H1 (cell line): ENCODE results near the gene SH3RF3. TPM values are rescaled to one million over a fixed set of nuclear protein-coding genes. Genes with fewer than 3 reads are reported as not detected.

Experiments
- CTCF ChIA-PET: fragments of 300-600 bp; sonication (Branson Sonifier 250); formaldehyde crosslinking; loops from one replicate; lab custom pipeline; 2021; ENCODE audit not compliant: partially characterized antibody; lab: Charles Lee
- POLR2A ChIA-PET: fragments of 300-600 bp; sonication (Branson Sonifier 250); formaldehyde crosslinking; loops from one replicate; lab custom pipeline; 2021; ENCODE audit warnings: inconsistent platforms; ENCODE audit not compliant: partially characterized antibody; lab: Charles Lee
- DNase-seq, 2 experiments: peaks; one replicate each; pipeline versions ENCODE4 v3.0.0 to v3.0.0-alpha.2; 2010 to 2022; ENCODE audit warnings: low spot score in 2 of 2, low read depth in 1 of 2, mixed read lengths in 1 of 2
- FAIRE-seq: peaks from 2 replicates; lab custom pipeline; 2011; peaks lifted over from hg19 to GRCh38; lab: Jason Lieb, UNC
- H2AFZ ChIP-seq: 2 replicates; pipeline ENCODE4 v1.8.1; 2012; ENCODE audit warnings: low read length, inconsistent platforms
- H2AK5ac ChIP-seq: 2 replicates; pipeline ENCODE4 v1.6.1; 2013; ENCODE audit warnings: low read depth, low read length
- H2BK120ac ChIP-seq: replicated peaks from 2 replicates; pipeline ENCODE3; 2013; ENCODE audit warnings: low read depth, low read length, inconsistent platforms
- H2BK12ac ChIP-seq: 2 replicates; pipeline ENCODE4 v1.6.1; 2013; ENCODE audit warnings: low read depth, low read length
- H2BK15ac ChIP-seq: 2 replicates; pipeline ENCODE4 v1.6.1; 2013; ENCODE audit warnings: low read length
- H2BK20ac ChIP-seq: 2 replicates; pipeline ENCODE4 v1.6.1; 2013; ENCODE audit warnings: low read length
- H2BK5ac ChIP-seq: 2 replicates; pipeline ENCODE4 v1.6.1; 2013; ENCODE audit warnings: low read depth, low read length
- H3K14ac ChIP-seq: 2 replicates; pipeline ENCODE4 v1.6.1; 2013; ENCODE audit warnings: inconsistent platforms; ENCODE audit not compliant: insufficient read length
- H3K18ac ChIP-seq: 2 replicates; pipeline ENCODE4 v1.6.1; 2013; ENCODE audit warnings: low read length; ENCODE audit errors: extremely low read depth
- H3K23ac ChIP-seq: 2 replicates; pipeline ENCODE4 v1.6.1; 2013; ENCODE audit warnings: inconsistent platforms; ENCODE audit not compliant: insufficient read length
- H3K23me2 ChIP-seq: 2 replicates; pipeline ENCODE4 v1.6.1; 2013; ENCODE audit warnings: low read depth, low read length
- H3K27ac ChIP-seq: 2 replicates; pipeline ENCODE4 v1.6.1; 2011; ENCODE audit warnings: low read depth, low read length, inconsistent platforms
- H3K27me3 ChIP-seq, 4 experiments: replicated peaks in 1 of 4; 1 replicate in 1 of 4; 2 replicates in 3 of 4; pipeline versions ENCODE4 v1.6.1 to v1.8.1; 2011 to 2013; ENCODE audit warnings: low read length in 3 of 4, mild to moderate bottlenecking in 3 of 4, inconsistent platforms in 2 of 4, mixed read lengths in 2 of 4, moderate library complexity in 1 of 4; ENCODE audit not compliant: control insufficient read depth in 3 of 4, insufficient read depth in 3 of 4; ENCODE audit errors: extremely low read depth in 1 of 4
- H3K36me3 ChIP-seq, 4 experiments: 2 replicates each; pipeline versions ENCODE4 v1.6.1 to v1.8.1; 2011 to 2013; ENCODE audit warnings: mild to moderate bottlenecking in 4 of 4, low read length in 3 of 4, moderate library complexity in 2 of 4, control low read depth in 1 of 4, inconsistent platforms in 1 of 4; ENCODE audit not compliant: insufficient read depth in 4 of 4, control insufficient read depth in 2 of 4
- H3K4ac ChIP-seq: replicated peaks from 2 replicates; pipeline ENCODE3; 2013; ENCODE audit warnings: low read length, low read depth, mixed read lengths, inconsistent platforms; ENCODE audit not compliant: insufficient read length
- H3K4me1 ChIP-seq, 4 experiments: replicated peaks in 1 of 4; 1 replicate in 1 of 4; 2 replicates in 3 of 4; pipeline versions ENCODE4 v1.6.1 to v1.8.1; 2011 to 2013; ENCODE audit warnings: low read length in 3 of 4, inconsistent platforms in 2 of 4, mixed read lengths in 1 of 4; ENCODE audit not compliant: insufficient read depth in 4 of 4, control insufficient read depth in 3 of 4
- H3K4me2 ChIP-seq, 2 experiments: 2 replicates each; pipeline versions ENCODE4 v1.6.1 to v1.8.1; 2011 to 2013; ENCODE audit warnings: low read depth in 2 of 2, low read length in 2 of 2, control low read depth in 1 of 2, inconsistent platforms in 1 of 2, mild to moderate bottlenecking in 1 of 2; ENCODE audit not compliant: insufficient read depth in 1 of 2
- H3K4me3 ChIP-seq, 4 experiments: fragments of 200-600, 300-600 bp in 1 of 4; sonication (generic), shearing (Covaris generic), sonication (Bioruptor Twin) in 1 of 4; 2 replicates each; pipeline versions ENCODE4 v1.5.1 to v1.8.1; 2011 to 2016; ENCODE audit warnings: low read length in 4 of 4, low read depth in 3 of 4, control low read depth in 2 of 4, inconsistent platforms in 2 of 4, mild to moderate bottlenecking in 2 of 4, mixed read lengths in 1 of 4, moderate library complexity in 1 of 4; ENCODE audit not compliant: insufficient read depth in 2 of 4; ENCODE audit errors: extremely low read depth in 1 of 4
- H3K56ac ChIP-seq: replicated peaks from 2 replicates; pipeline ENCODE3; 2013; ENCODE audit warnings: low read depth, mild to moderate bottlenecking, mixed read lengths, low read length, inconsistent platforms; ENCODE audit not compliant: insufficient read length
- H3K79me1 ChIP-seq: 2 replicates; pipeline ENCODE4 v1.6.1; 2013; ENCODE audit warnings: low read depth, low read length, control low read depth
- H3K79me2 ChIP-seq, 2 experiments: 2 replicates each; pipeline versions ENCODE4 v1.6.1 to v1.8.1; 2012 to 2013; ENCODE audit warnings: low read length in 2 of 2, mild to moderate bottlenecking in 2 of 2, inconsistent platforms in 1 of 2; ENCODE audit not compliant: insufficient read depth in 2 of 2, control insufficient read depth in 1 of 2
- H3K9ac ChIP-seq, 4 experiments: replicated peaks in 1 of 4; 1 replicate in 1 of 4; 2 replicates in 3 of 4; pipeline versions ENCODE4 v1.6.1 to v1.8.1; 2011 to 2013; ENCODE audit warnings: low read depth in 3 of 4, low read length in 3 of 4, control low read depth in 2 of 4, mild to moderate bottlenecking in 2 of 4, moderate library complexity in 2 of 4, inconsistent platforms in 1 of 4; ENCODE audit errors: extremely low read depth in 1 of 4
- H3K9me3 ChIP-seq, 2 experiments: 2 replicates each; pipeline versions ENCODE4 v1.6.1 to v1.8.1; 2012 to 2013; ENCODE audit warnings: mild to moderate bottlenecking in 2 of 2, moderate library complexity in 2 of 2, control low read depth in 1 of 2, inconsistent platforms in 1 of 2, low read depth in 1 of 2, low read length in 1 of 2, mixed read lengths in 1 of 2; ENCODE audit not compliant: insufficient read depth in 2 of 2
- H4K20me1 ChIP-seq, 2 experiments: replicated peaks in 1 of 2; 2 replicates each; pipeline versions ENCODE3 to v1.8.1; 2011 to 2013; ENCODE audit warnings: inconsistent platforms in 2 of 2, low read length in 2 of 2, mild to moderate bottlenecking in 1 of 2; ENCODE audit not compliant: insufficient read depth in 2 of 2, control insufficient read depth in 1 of 2
- H4K5ac ChIP-seq: 2 replicates; pipeline ENCODE4 v1.6.1; 2013; ENCODE audit warnings: low read length, low read depth, mixed read lengths, inconsistent platforms; ENCODE audit not compliant: insufficient read length
- H4K8ac ChIP-seq: 2 replicates; pipeline ENCODE4 v1.8.0; 2013; ENCODE audit warnings: mild to moderate bottlenecking, moderate library complexity, low read length, inconsistent platforms; ENCODE audit not compliant: insufficient read depth; ENCODE audit errors: extremely low read depth
- H4K91ac ChIP-seq: replicated peaks from 2 replicates; pipeline ENCODE3; 2013; ENCODE audit warnings: low read length, mixed read lengths, inconsistent platforms; ENCODE audit not compliant: insufficient read length
- BCL11A ChIP-seq, 2 experiments: IDR thresholded peaks; one replicate each; pipeline ENCODE4 v1.6.1; 2011; ENCODE audit warnings: low read depth in 2 of 2, low read length in 2 of 2, mild to moderate bottlenecking in 2 of 2
- CEBPB ChIP-seq: IDR thresholded peaks from 2 replicates; pipeline ENCODE4 v1.6.1; 2012; ENCODE audit warnings: low read depth, low read length
- CHD1 ChIP-seq: IDR thresholded peaks from 2 replicates; pipeline ENCODE4 v1.6.1; 2012; ENCODE audit warnings: low read depth, low read length, improper control_type of control experiment
- EP300 ChIP-seq, 2 experiments: IDR thresholded peaks; 1 replicate in 1 of 2; 2 replicates in 1 of 2; pipeline ENCODE4 v1.6.1; 2011 to 2012; ENCODE audit warnings: low read depth in 2 of 2, low read length in 2 of 2, mild to moderate bottlenecking in 2 of 2, borderline replicate concordance in 1 of 2, inconsistent platforms in 1 of 2, moderate library complexity in 1 of 2
- FOSL1 ChIP-seq: IDR thresholded peaks from 2 replicates; pipeline ENCODE4 v1.6.1; 2011; ENCODE audit warnings: mild to moderate bottlenecking, low read depth, low read length, moderate library complexity; ENCODE audit not compliant: insufficient read depth
- GABPA ChIP-seq: IDR thresholded peaks from 2 replicates; pipeline ENCODE4 v1.6.1; 2011; ENCODE audit warnings: mild to moderate bottlenecking, low read length, moderate library complexity, borderline replicate concordance; ENCODE audit not compliant: insufficient read depth
- GTF2F1 ChIP-seq: IDR thresholded peaks from 2 replicates; pipeline ENCODE4 v1.6.1; 2012; ENCODE audit warnings: low read depth, low read length, improper control_type of control experiment, borderline replicate concordance
- JUN ChIP-seq: IDR thresholded peaks from 2 replicates; pipeline ENCODE4 v1.6.1; 2011; ENCODE audit warnings: low read depth, mild to moderate bottlenecking, improper control_type of control experiment, low read length
- NANOG ChIP-seq: IDR thresholded peaks from 2 replicates; pipeline ENCODE4 v1.6.1; 2011; ENCODE audit warnings: low read length, low read depth, mild to moderate bottlenecking, inconsistent platforms; ENCODE audit not compliant: insufficient read depth, poor library complexity, severe bottlenecking
- POU5F1 ChIP-seq: IDR thresholded peaks from 2 replicates; pipeline ENCODE4 v1.6.1; 2011; ENCODE audit warnings: low read depth, mild to moderate bottlenecking, low read length, moderate library complexity
- SP1 ChIP-seq: IDR thresholded peaks from 2 replicates; pipeline ENCODE4 v1.6.1; 2011; ENCODE audit warnings: low read depth, low read length
- SP2 ChIP-seq: IDR thresholded peaks from 2 replicates; pipeline ENCODE4 v1.6.1; 2012; ENCODE audit warnings: mild to moderate bottlenecking, low read length, inconsistent platforms
- SP4 ChIP-seq: IDR thresholded peaks from 2 replicates; pipeline ENCODE4 v1.6.1; 2012; ENCODE audit warnings: low read length, inconsistent platforms
- SRF ChIP-seq: IDR thresholded peaks from 2 replicates; pipeline ENCODE4 v1.6.1; 2011; ENCODE audit warnings: mild to moderate bottlenecking, low read depth, low read length, moderate library complexity
- TAF7 ChIP-seq: optimal IDR thresholded peaks from 2 replicates; pipeline ENCODE3; 2011; ENCODE audit warnings: low read depth, mild to moderate bottlenecking, inconsistent platforms, low read length, moderate library complexity, borderline replicate concordance
- TBP ChIP-seq: IDR thresholded peaks from 2 replicates; pipeline ENCODE4 v1.6.1; 2011; ENCODE audit warnings: low read depth, low read length, improper control_type of control experiment
- WGBS, 2 experiments: shearing (Covaris generic) in 1 of 2; methylation state at CpG; one replicate each; pipeline versions ENCODE4 v1.1.6 to v1.1.7; 2013 to 2015; ENCODE audit warnings: low lambda C conversion rate in 2 of 2, mixed read lengths in 2 of 2, inconsistent platforms in 1 of 2, low coverage in 1 of 2, missing lambda C conversion rate in 1 of 2; ENCODE audit not compliant: insufficient replicate concordance in 2 of 2, insufficient coverage in 1 of 2, insufficient read length in 1 of 2; ENCODE audit errors: extremely low coverage in 1 of 2, missing lambda C conversion rate in 1 of 2; 5-methylcytosine and 5-hydroxymethylcytosine counted together
- polyA plus RNA-seq, 7 experiments: library from polyadenylated mRNA; depleted of rRNA in 3 of 7; stranded (reverse) in 5 of 7; unstranded in 2 of 7; fragments of >200 nt in 5 of 7; fragments of 200-250 nt in 2 of 7; gene quantifications; 1 replicate in 5 of 7; 2 replicates in 1 of 7; 4 replicates in 1 of 7; pipeline versions ENCODE4 v1.2.1 to v1.2.3, GENCODE V29; 2011 to 2013; ENCODE audit warnings: missing spikeins in 2 of 7, mixed read lengths in 2 of 7
- total RNA-seq: library from RNA; stranded (reverse); fragmentation: NEBNext Ultra II Directional; extraction: Animal tissue kit (Norgen Biotek cat#: 25700); gene quantifications from 2 replicates; pipeline ENCODE4 v1.2.1, GENCODE V29; 2021

The SH3RF3 gene
- total and polyA plus RNA-seq, 2 of the 8 experiments (the other 6 are each of a cell fraction or from before 2014, with no cell fraction given), result 0.11 to 0.65 TPM

DNA sequence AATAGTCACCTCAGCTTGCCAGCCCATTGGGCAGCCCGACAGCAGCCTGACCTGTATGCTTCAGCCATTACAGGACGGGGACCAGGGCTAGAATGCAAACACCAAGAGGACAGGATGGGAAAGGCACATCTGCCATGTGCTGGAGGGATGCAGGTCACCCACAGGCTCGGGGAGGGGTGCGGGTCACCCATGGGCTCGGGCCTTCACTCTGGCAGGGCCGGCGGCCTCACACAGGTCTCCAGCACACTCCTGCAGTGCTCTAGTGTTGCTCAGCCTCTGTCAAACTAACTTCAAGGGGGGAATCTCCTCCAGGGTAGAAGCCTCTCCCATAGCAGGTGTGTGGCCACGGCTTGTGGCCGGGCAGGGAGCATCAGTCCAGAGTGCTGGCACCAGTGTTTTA lies 262.2 kb downstream of the SH3RF3 start:
- no peak overlapping the region for H3K4ac ChIP-seq
- H3K4me1 ChIP-seq, result peaks cover 0 to 7% (median 2%) of the 10 kb centered on the region in 4 experiments; a peak in 4 of 7 replicates
- H3K36me3 ChIP-seq, result no peaks in the 10 kb centered on the region
- H2AK5ac ChIP-seq, result no peak overlapping the region
- no peaks in the 10 kb centered on the region for H3K79me1 ChIP-seq
- H3K14ac ChIP-seq, result no peak overlapping the region
- no peaks in the 10 kb centered on the region for H3K23me2 ChIP-seq
- CTCF ChIA-PET, result interaction anchor here (0.7 kb wide), 1 partner anchor 40 kb away, joined by 3 read pairs; no protein-coding TSS in a partner anchor
- no peak overlapping the region for H3K23ac ChIP-seq
- no peak overlapping the region for H3K9ac ChIP-seq
- no peak overlapping the region for H3K56ac ChIP-seq
- H2BK12ac ChIP-seq, result no peak overlapping the region
- no peaks in the 10 kb centered on the region for H4K20me1 ChIP-seq
- H3K79me2 ChIP-seq, result no peaks in the 10 kb centered on the region
- DNase-seq, result no peak
- no peaks in the 10 kb centered on the region for H3K27me3 ChIP-seq
- H2AFZ ChIP-seq, result no peak overlapping the region
- 93% methylated on average over 9 of the region's 9 CpGs; no CpG with 5 or more reads in 1 of the 2 experiments for WGBS, 2 experiments
- H3K4me3 ChIP-seq, result no peak overlapping the region
- H4K91ac ChIP-seq, result no peak overlapping the region
- no peaks in the 10 kb centered on the region for H3K9me3 ChIP-seq
- H2BK15ac ChIP-seq, result no peak overlapping the region
- H2BK120ac ChIP-seq, result no peak overlapping the region
- no peak overlapping the region for H3K18ac ChIP-seq
- H3K27ac ChIP-seq, result no peak overlapping the region
- H4K5ac ChIP-seq, result no peak overlapping the region
- H2BK5ac ChIP-seq, result no peak overlapping the region
- POLR2A ChIA-PET, result no interaction called here
- H4K8ac ChIP-seq, result no peak overlapping the region
- H2BK20ac ChIP-seq, result no peak overlapping the region
- no peak overlapping the region for H3K4me2 ChIP-seq
- no peak for FAIRE-seq
- TF ChIP-seq GTF2F1, result no peak
- no peak for TF ChIP-seq CHD1
- TF ChIP-seq NANOG, result no peak
- no peak for TF ChIP-seq JUN
- no peak for TF ChIP-seq EP300 (IDR thresholded peaks at IDR 0.05; ENCODE audit: borderline replicate concordance in 1 of 2, low read depth in 2 of 2, low read length in 2 of 2)
- TF ChIP-seq TBP, result no peak
- no peak for TF ChIP-seq SRF
- TF ChIP-seq BCL11A (IDR thresholded peaks at IDR 0.05; ENCODE audit: low read depth in 2 of 2, low read length in 2 of 2), result no peak
- TF ChIP-seq POU5F1, result no peak
- no peak for TF ChIP-seq CEBPB
- no peak for TF ChIP-seq GABPA
- no peak for TF ChIP-seq SP1
- TF ChIP-seq SP4, result no peak
- TF ChIP-seq TAF7, result no peak
- TF ChIP-seq SP2, result no peak
- no peak for TF ChIP-seq FOSL1
